Sigmoid colon (tissue), 4 donors: Measurements from ENCODE around the gene C15orf61.

ENCODE experiments used
- CTCF ChIP-seq, 4 experiments: fragments of 450-650 bp in 3 of 4; fragments of 200-600 bp in 1 of 4; IDR thresholded peaks; one replicate each; pipeline ENCODE4 v1.5.1; 2016 to 2019; ENCODE audit warnings: antibody characterized with exemption in 4 of 4, mild to moderate bottlenecking in 3 of 4, moderate library complexity in 2 of 4
- EP300 ChIP-seq, 4 donors: sonication (generic); formaldehyde crosslinking; IDR thresholded peaks; one replicate each; pipeline ENCODE4 v1.6.1; 2017; ENCODE audit warnings: antibody characterized with exemption in 4 of 4
- POLR2AphosphoS5 ChIP-seq, 4 donors: sonication (generic); formaldehyde crosslinking; IDR thresholded peaks; one replicate each; pipeline ENCODE4 v1.6.1; 2017; ENCODE audit warnings: antibody characterized with exemption in 4 of 4

- TF ChIP-seq POLR2AphosphoS5 (IDR thresholded peaks at IDR 0.05) (no peak), EP300 (IDR thresholded peaks at IDR 0.05) (no peak), CTCF (IDR thresholded peaks at IDR 0.05) (no peak)
Measured at GRCh38 chr15:67545864-67546263, 24.9 kb downstream of the C15orf61 start.
